GM12892 (cell line): Measurements from ENCODE around the gene SIGLEC6.

ENCODE experiments used
- POLR2A ChIP-seq: IDR thresholded peaks from 2 replicates; pipeline ENCODE4 v1.6.1; 2011; ENCODE audit warnings: low read depth, low read length, control low read depth
- POLR2AphosphoS5 ChIP-seq: IDR thresholded peaks from 2 replicates; pipeline ENCODE4 v1.6.1; 2011; ENCODE audit warnings: low read depth, low read length, control low read depth
- TAF1 ChIP-seq: IDR thresholded peaks from 2 replicates; pipeline ENCODE4 v1.6.1; 2011; ENCODE audit warnings: low read depth, mild to moderate bottlenecking, control low read depth, low read length, borderline replicate concordance

GRCh38 chr19:51544038-51544437 is 12.6 kb upstream of the SIGLEC6 start:
- TF ChIP-seq POLR2AphosphoS5 (no peak), TAF1 (no peak), POLR2A (no peak)
